HepG2 (cell line): ENCODE measurements around the gene COX4I2. TPM values are rescaled to one million over a fixed set of nuclear protein-coding genes. Genes with fewer than 3 reads are reported as not detected.
A peak's percentile ranks its signal among the peaks of the same experiment; 100 is the strongest.

ENCODE experiments used
- ELF3 ChIP-seq: IDR thresholded peaks from 2 replicates; pipeline ENCODE4 v1.6.1; 2016; ENCODE audit warnings: missing genetic modification reagents, missing compliant biosample characterization
- JUN ChIP-seq: sonication (generic); formaldehyde crosslinking; IDR thresholded peaks from 2 replicates; pipeline ENCODE4 v1.4.0; 2020; ENCODE audit warnings: mild to moderate bottlenecking, missing genetic modification reagents
- MIER3 ChIP-seq: IDR thresholded peaks from 2 replicates; pipeline ENCODE4 v1.6.1; 2016; ENCODE audit warnings: missing compliant biosample characterization, borderline replicate concordance
- NFAT5 ChIP-seq: sonication (generic); formaldehyde crosslinking; IDR thresholded peaks from 2 replicates; pipeline ENCODE4 v1.4.0; 2020; ENCODE audit warnings: missing genetic modification reagents
- NFE2L2 ChIP-seq: fragments of 150-350 bp; IDR thresholded peaks from 2 replicates; pipeline ENCODE4 v1.6.1; 2014; ENCODE audit warnings: low read length
- NFYC ChIP-seq: IDR thresholded peaks from 2 replicates; pipeline ENCODE4 v1.6.1; 2016; ENCODE audit warnings: missing genetic modification reagents, missing compliant biosample characterization
- RARG ChIP-seq: sonication (generic); formaldehyde crosslinking; IDR thresholded peaks from 2 replicates; pipeline ENCODE4 v1.4.0; 2020; ENCODE audit warnings: low read depth, mild to moderate bottlenecking, missing genetic modification reagents
- RBM22 ChIP-seq: fragments of 200-400 bp; formaldehyde crosslinking; optimal IDR thresholded peaks from 2 replicates; pipeline ENCODE3; 2017; ENCODE audit warnings: mild to moderate bottlenecking, low read length, moderate library complexity
- SMAD3 ChIP-seq: sonication (generic); formaldehyde crosslinking; IDR thresholded peaks from 2 replicates; pipeline ENCODE4 v1.4.0; 2020; ENCODE audit warnings: missing genetic modification reagents
- SPEN ChIP-seq: sonication (generic); formaldehyde crosslinking; IDR thresholded peaks from 2 replicates; pipeline ENCODE4 v1.5.1; 2020; ENCODE audit warnings: low read depth, mild to moderate bottlenecking, missing genetic modification reagents
- SRSF1 ChIP-seq: fragments of 200-400 bp; formaldehyde crosslinking; optimal IDR thresholded peaks from 2 replicates; pipeline ENCODE3; 2017; ENCODE audit warnings: mild to moderate bottlenecking, low read depth, low read length, moderate library complexity
- SSRP1 ChIP-seq: IDR thresholded peaks from 2 replicates; pipeline ENCODE4 v1.6.1; 2016; ENCODE audit warnings: control low read depth
- SUZ12 ChIP-seq: fragments of 150-350 bp; IDR thresholded peaks from 2 replicates; pipeline ENCODE4 v1.6.1; 2014; ENCODE audit warnings: low read depth, low read length
- TBP ChIP-seq: sonication (generic); formaldehyde crosslinking; IDR thresholded peaks from 2 replicates; pipeline ENCODE4 v1.5.0; 2020; ENCODE audit warnings: missing genetic modification reagents
- TERF1 ChIP-seq: sonication (generic); formaldehyde crosslinking; IDR thresholded peaks from 2 replicates; pipeline ENCODE4 v1.8.0; 2022; ENCODE audit warnings: mild to moderate bottlenecking, missing genetic modification reagents, moderate library complexity
- THYN1 ChIP-seq: sonication (generic); formaldehyde crosslinking; IDR thresholded peaks from 2 replicates; pipeline ENCODE4 v1.8.1; 2023; ENCODE audit warnings: low read depth, mild to moderate bottlenecking, moderate library complexity, missing genetic modification reagents, borderline replicate concordance
- ZC3H4 ChIP-seq: sonication (generic); formaldehyde crosslinking; IDR thresholded peaks from 2 replicates; pipeline ENCODE4 v1.4.0; 2020; ENCODE audit warnings: missing genetic modification reagents, borderline replicate concordance
- ZNF20 ChIP-seq: sonication (generic); formaldehyde crosslinking; IDR thresholded peaks from 2 replicates; pipeline ENCODE4 v1.4.0; 2020; ENCODE audit warnings: mild to moderate bottlenecking, moderate library complexity, missing genetic modification reagents
- ZNF3 ChIP-seq: IDR thresholded peaks from 2 replicates; pipeline ENCODE4 v1.7.0; 2017; ENCODE audit warnings: inconsistent platforms
- ZNF343 ChIP-seq: sonication (generic); formaldehyde crosslinking; IDR thresholded peaks from 2 replicates; pipeline ENCODE4 v1.4.0; 2020; ENCODE audit warnings: mild to moderate bottlenecking, missing genetic modification reagents
- ZNF674 ChIP-seq: sonication (generic); formaldehyde crosslinking; IDR thresholded peaks from 2 replicates; pipeline ENCODE4 v1.5.0; 2020; ENCODE audit warnings: low read depth, mild to moderate bottlenecking, missing genetic modification reagents
- ZNF7 ChIP-seq: IDR thresholded peaks from 2 replicates; pipeline ENCODE4 v1.6.1; 2016; ENCODE audit warnings: missing biosample characterization, missing genetic modification reagents
- ZNF713 ChIP-seq: sonication (generic); formaldehyde crosslinking; IDR thresholded peaks from 2 replicates; pipeline ENCODE4 v1.4.0; 2020; ENCODE audit warnings: mild to moderate bottlenecking, missing genetic modification reagents
- ZNF788 ChIP-seq: sonication (generic); formaldehyde crosslinking; IDR thresholded peaks from 2 replicates; pipeline ENCODE4 v1.5.0; 2020; ENCODE audit warnings: mild to moderate bottlenecking, missing genetic modification reagents, borderline replicate concordance
- ZSCAN22 ChIP-seq: sonication (generic); formaldehyde crosslinking; IDR thresholded peaks from 2 replicates; pipeline ENCODE4 v1.4.0; 2020; ENCODE audit warnings: mild to moderate bottlenecking, missing genetic modification reagents
- polyA plus RNA-seq, 8 experiments: library from polyadenylated mRNA; depleted of rRNA in 3 of 8; stranded (reverse) in 7 of 8; unstranded in 1 of 8; fragments of >200 nt; fragmentation: Illumina TruSeq in 4 of 8; extraction: Trizol in 4 of 8; gene quantifications; 2 replicates each; pipeline versions ENCODE4 v1.2.1 to v1.2.3, GENCODE V29; 2011 to 2016; ENCODE audit warnings: low read depth in 4 of 8, missing spikeins in 1 of 8, mixed read lengths in 1 of 8; ENCODE audit not compliant: insufficient read depth in 1 of 8
- total RNA-seq, 5 experiments: library from RNA; depleted of rRNA; stranded (reverse); fragments of >200 nt; fragmentation: Illumina TruSeq; extraction: Trizol; gene quantifications; 2 replicates each; pipeline ENCODE4 v1.2.3, GENCODE V29; 2016; ENCODE audit warnings: low read depth in 1 of 5

The COX4I2 gene
- total and polyA plus RNA-seq, 2 of the 13 experiments (the other 11 are each of a cell fraction or from before 2014, with no cell fraction given), result 1.1 TPM; not detected in 1

GRCh38 chr20:31595654-31596411, 41.9 kb upstream of the COX4I2 start (continued):
- no peak for TF ChIP-seq RARG (CRISPR knock-in tag)
- 0 out of 2 replicates have a peak, but pooled peaks have one; percentile 34 for TF ChIP-seq ZNF788
- no peak for TF ChIP-seq NFE2L2
- no peak; the same call in 1 of the 2 replicates for TF ChIP-seq ZNF20 (CRISPR knock-in tag)
- TF ChIP-seq ZNF674 (CRISPR knock-in tag), result no peak
- TF ChIP-seq SPEN (CRISPR knock-in tag), result peak; percentile 14
- no peak for TF ChIP-seq SUZ12
- peak; percentile 30; the same call in 1 of the 2 replicates for TF ChIP-seq NFAT5 (CRISPR knock-in tag)
- TF ChIP-seq TERF1 (CRISPR knock-in tag), result no peak
- TF ChIP-seq ZNF7 (CRISPR knock-in tag), result no peak
- peak; percentile 81 for TF ChIP-seq ZNF343 (CRISPR knock-in tag)
- no peak; the same call in 1 of the 2 replicates for TF ChIP-seq MIER3 (CRISPR knock-in tag)
- TF ChIP-seq THYN1, result no peak
- peak; percentile 20 for TF ChIP-seq SRSF1
- TF ChIP-seq TBP, result 0 out of 2 replicates have a peak, but pooled peaks have one; percentile 33
- no peak for TF ChIP-seq NFYC
- TF ChIP-seq ELF3 (CRISPR knock-in tag), result no peak
- TF ChIP-seq SMAD3 (CRISPR knock-in tag), result no peak; the same call in 1 of the 2 replicates
- no peak for TF ChIP-seq SSRP1
- TF ChIP-seq ZNF713, result no peak
- TF ChIP-seq ZNF3 (CRISPR knock-in tag), result no peak
- TF ChIP-seq ZC3H4 (CRISPR knock-in tag), result no peak; the same call in 1 of the 2 replicates
- TF ChIP-seq JUN (CRISPR knock-in tag), result 0 out of 2 replicates have a peak, but pooled peaks have one; percentile 32
- TF ChIP-seq ZSCAN22 (CRISPR knock-in tag), result no peak
- peak; percentile 66 for TF ChIP-seq RBM22
